GM19351 (cell line): ENCODE measurements around the gene DDHD1.

ENCODE experiments used
- ATAC-seq: cut with Tn5 transposase; IDR thresholded peaks from one replicate; pipeline ENCODE4 v1.9.1; 2021; ENCODE audit warnings: mild to moderate bottlenecking, moderate library complexity; ENCODE audit not compliant: unreplicated experiment

The DDHD1 gene

DNA sequence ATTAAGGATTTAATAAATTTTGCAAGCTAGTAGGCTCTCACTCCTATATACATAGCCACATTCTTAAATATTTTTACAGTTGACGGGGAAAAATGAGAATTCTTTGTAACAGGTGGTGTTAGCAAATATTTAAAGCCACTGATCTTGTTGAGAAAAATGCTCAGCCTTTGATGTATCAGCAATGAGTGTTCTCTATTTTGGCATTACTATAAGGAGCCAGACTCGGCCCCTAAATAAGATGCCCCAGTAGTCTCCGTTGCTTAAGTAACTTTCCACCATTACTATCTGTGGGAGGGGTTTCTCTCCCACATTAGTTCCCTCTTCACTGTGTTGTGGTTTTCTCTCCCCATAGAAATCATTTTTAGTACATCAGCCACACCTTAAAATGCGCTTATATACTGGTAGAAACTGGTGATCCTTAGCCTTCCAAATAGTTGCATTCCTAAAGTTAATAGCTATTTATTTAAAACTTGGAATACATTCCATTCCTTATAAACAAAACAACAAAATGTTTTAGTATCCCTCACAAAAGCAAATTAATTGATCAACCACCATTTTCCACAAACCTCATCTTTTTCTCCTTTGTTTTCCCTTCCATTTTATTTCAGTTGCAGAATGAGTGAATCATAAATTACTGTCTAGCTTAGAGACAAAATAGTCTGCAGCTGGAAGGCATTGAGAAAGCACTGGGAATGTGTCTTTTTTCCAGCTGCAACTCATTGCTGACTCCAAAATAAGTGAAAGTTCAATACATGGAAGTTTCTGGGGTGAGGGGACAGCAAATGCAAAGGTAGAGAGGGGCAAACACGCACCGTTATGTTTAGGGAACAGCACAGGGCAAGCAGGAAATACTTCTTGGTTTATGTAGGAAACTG, 117.5 kb downstream of the DDHD1 start:
- no peak for ATAC-seq

DNA sequence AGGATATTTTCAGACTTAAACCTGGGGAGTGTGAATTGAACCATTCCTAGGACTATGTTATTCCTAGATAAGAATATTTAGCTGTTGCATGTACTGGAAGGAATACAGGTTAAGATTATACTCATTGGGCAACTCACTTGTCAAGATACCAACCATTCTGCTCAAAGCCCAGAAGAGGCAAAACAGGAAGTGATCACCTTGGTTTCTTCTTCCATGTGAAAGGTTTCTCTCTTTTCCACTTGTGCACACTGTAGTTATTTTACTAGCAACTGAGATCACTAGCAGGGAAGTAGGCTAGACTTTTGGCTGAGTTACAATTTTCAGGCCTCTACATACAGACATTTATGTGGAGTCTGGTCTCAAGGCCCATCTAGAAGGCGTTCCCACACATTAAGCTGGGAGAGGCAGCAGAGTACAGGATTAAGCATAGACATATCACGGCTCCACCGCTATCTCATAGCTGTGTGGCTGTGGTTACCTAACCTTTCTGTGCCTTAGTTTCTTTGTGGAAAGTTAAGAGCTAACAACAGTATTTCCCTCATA, 118.4 kb downstream of the DDHD1 start:
- ATAC-seq: no peak

DNA sequence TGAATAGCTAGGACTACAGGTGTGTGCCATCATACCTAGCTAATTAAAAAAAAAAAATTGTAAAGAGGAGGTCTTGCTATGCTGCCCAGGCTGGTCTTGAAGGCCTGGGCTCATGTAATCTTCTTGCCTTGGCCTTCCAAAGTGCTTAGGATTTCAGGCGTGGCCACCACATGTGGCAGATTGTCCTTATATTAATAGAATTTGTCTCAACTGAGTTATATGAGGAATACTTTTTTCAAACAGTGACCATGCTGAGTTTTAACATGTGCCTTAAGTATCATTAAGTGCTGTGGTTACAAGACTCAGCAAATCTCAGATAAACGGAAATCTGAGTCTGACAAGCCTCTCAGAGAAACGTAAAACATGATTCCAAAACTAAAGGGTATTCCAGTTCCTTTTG, 119.1 kb downstream of the DDHD1 start:
- ATAC-seq: no peak

DNA sequence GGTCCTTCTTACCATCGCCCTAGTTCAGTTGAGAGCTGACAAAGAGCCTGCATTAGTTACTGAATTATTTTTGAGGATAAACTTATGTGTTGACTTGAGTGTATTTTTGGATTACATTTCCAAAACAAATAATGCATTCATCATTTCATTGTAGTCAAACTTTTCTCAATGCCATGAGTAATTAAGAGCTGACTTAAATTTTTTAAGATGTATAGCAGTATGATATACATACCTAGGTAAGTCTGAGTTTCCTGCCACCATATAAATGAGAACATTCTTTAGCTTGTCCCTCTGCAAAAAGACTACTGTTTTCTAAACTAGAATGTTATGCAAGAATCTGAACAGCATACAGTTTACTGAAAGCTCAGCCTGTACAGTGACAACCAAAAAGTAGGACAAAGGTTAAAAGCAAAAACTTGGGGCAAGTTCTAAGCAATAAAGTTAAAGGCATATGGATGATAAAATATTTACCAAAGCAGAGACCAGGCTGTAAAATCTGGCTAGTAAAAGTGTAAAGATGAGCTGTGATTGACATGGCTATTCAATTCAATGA, 120.2 kb downstream of the DDHD1 start:
- ATAC-seq: no peak

DNA sequence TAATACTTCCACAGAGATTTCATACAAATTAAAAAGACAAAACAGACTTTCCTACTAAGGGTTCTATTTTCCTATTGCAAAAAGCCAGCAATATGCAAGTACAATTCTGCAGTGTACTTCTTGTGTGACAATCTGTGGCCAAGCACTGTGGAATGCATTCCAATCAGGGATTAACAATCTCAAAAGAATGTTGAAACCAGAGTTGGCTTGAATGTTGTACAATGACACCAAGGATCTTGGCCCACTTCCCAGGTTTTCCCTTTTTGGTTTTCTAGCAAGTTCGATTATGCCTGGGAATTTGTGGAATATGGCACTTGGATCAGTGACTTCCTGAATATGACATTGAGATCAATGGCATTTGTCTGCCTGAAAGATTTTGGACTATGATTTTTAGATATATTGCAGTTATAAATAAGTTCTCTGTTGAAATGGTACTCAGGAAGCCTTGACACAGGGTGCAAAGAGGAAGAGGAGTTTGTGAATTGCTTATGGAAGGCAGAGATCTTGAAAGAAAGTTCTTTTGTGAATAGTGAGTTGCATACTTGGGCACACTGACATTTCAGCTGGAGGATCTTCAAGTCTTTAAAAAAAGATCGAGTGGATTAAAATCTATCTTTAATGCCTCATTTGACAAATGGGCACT, 120.8 kb downstream of the DDHD1 start:
- no peak for ATAC-seq

DNA sequence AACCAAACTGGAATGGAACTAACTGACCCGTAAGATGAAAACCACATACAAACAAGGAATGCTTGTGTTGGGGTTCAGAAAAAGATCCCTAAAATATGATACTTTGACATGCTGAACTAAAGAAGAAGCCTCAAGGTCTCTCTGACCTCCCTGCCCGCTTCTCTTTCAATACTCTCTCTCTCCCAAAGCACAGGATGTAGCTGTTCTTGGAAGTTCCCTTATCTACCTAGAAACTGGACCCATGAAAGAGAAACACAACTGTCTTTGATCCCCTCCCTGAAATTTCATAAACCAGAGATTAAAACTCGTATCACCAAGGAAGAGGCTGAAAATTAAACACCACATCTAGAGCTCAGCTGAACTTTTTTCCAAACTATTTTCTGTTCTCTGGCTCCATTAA, 125.6 kb downstream of the DDHD1 start:
- ATAC-seq: no peak

DNA sequence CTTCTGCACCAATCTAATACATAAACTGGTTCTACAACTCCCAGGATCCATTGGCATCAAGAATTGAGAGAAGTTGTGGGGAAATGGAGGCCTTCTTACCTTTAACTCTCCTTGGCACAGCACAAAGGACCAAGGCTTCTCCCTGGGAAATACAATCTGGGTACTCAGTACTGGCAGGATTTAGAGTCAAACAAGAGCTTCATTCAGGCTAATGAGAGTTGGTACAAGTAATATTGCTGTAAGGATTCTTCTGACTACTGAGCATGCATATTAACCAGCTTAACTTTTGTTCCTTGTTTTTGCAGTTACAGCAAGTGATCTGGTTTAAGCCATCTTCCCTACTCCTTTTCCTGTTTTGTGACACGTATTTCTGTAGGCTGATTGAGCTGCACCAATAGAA, 126.1 kb downstream of the DDHD1 start:
- ATAC-seq: no peak

DNA sequence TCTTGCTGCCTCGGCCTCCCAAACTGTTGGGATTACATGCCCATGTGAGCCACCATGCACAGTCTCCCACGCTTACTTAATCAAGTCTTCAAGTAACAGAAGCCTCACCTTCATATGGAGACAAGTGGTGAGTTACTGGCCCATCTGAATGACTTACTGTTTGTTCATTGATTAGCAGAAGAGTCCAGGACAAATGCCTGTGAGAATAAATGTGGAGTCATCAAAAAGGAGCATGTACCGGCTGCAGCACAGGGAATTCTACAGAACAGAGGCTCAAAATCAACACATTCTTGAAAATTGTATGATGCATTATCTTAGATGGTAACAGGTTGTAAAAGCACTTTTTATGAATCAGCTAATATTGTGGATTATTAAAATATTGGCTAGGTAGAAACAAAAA, 129.8 kb downstream of the DDHD1 start:
- ATAC-seq: no peak

DNA sequence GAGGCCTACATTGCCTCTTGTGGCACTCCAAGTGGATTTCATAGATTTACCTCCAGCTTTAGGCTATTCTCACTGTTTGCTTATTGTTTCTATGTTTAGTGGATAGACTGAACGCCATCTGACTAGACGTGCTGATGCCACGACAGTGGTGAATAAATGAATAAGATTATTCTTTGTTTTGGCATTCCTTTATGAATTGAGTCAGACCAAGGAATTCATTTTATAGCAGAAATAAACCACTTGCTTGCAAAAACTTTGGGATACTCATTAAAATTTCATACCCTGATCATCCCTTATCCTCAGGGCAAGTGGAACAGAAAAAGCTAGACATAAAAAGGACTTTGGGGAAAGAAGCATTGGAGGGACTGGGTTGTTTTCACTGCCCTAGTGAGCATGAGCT, 130.5 kb downstream of the DDHD1 start:
- ATAC-seq: no peak

DNA sequence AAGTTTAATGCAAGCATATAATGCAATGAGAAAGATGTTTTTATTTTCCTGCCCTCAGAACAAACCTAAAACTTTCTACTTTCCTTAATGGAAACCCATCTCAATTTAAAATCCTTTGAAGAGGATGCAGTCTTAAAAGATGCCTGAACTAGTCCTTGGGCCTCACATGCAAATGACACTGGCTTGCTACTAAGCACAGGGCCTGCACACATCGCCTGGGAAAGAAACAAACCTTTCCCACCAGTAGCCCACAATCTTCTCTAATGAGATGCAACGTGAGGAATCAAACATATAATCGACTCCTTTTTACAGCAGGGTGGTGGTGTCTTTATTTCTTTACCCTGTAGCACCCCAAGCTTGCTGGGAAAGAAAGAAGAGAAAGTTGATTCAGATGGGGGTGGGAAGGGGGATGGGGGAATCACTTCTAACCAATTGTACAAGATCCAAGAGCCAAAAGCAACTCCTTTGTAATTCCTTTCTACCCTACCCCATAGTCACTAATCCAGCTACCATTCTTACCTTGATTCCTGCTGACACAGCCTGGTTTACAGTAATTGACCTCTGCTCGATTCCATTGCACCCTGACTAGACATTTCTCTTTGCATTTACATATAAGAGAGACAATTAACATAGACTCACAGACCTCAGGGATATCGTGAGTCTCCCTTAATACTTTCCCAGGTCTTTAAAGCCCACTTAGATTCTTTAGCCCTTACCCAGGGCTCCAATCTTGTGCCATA, 132.8 kb downstream of the DDHD1 start:
- no peak for ATAC-seq

DNA sequence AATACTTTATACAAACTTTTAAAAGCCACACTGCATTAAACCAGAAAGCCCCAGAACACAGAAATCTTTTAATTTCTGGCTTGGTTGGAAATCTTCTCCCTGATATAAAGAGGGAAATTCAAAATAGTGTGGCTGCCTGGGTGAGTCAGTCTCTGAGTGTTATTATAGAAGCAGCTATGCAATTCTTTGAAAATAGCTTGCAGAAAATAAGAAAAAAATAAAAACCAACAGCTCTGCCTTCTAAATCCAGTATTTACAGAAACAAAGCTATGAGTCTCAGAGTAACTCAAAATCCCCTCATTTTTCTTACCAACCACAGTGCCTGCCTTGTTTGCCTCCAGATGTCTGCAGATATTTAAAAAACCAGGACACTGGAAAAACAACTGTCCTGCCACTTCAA, 133.7 kb downstream of the DDHD1 start:
- ATAC-seq: no peak

DNA sequence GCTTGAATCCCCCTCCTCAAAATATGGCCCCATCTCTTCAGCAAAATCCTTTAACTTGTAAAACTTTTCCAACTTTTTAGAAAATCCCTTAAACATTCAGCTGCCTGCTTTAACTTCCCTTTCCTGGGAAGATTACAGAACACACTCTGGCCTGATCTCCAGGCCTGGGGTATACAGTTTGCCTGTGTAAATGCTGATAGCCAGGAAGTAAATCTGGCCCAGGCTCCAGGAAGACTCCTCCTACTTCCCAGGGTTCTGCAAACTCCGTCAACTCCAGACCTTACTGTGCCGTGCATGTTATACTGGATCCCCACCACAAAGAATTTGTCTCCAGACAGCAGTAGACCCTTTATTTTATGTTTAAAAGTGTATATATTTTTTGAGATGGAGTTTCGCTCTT, 135.3 kb downstream of the DDHD1 start:
- no peak for ATAC-seq

DNA sequence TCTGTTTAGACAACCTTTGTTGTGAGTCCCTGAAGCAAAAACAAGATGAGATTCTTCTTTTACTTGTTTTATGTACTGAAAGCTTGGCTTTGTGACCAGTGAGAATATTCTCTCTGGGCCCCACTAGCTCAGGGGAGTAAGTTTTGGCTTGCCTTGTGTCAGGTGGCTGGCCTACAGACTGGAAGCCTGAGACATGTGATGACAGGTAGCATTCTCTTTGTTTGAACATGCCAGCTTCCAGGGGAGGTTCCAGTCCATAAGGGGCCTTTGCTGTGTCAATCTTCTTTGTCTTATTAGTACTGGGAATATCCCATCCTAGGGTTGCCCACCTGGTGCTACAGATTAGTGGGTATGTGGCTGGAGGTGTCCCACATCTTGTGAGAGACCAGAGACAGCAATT, 136.2 kb downstream of the DDHD1 start:
- no peak for ATAC-seq

DNA sequence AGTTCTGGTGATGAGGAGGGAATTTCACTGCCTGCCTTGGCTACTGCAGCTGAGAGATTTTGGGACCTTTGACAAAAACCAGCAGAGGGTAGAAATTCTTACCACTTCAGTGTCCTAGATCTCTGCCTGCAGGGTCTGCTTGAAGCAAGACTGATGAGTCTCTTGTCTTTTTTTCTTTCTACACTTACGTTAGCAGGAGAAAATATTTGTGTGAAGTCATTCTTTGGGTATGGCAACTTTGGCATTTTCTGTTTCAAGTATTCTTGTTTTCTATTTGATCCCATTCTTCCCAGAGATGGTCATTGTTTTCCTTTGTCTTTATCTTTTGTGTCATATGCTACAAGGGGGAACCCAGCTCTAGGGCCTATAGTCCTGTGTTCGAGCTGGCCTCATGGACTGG, 136.6 kb downstream of the DDHD1 start:
- ATAC-seq: no peak

DNA sequence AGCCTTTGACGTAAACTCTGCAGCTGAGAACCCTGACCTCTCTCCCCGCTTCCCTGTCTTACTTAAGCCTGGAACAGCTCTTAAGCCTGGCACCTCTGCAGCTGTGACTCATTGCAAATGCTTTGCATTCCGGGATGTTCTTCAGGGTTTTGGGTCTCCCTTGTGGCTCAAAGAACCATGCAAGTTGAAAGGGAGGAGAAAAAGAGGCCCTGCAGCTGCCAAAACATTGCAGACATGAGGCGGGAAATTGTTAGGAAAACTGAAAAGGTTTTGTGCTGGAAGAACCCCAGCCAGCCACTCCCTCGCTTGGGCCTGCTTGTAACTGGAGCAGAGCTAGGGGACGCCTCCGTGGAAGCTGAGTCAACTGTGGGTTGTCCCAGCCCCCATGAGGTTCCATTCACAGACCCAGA, 142.1 kb downstream of the DDHD1 start:
- no peak for ATAC-seq

DNA sequence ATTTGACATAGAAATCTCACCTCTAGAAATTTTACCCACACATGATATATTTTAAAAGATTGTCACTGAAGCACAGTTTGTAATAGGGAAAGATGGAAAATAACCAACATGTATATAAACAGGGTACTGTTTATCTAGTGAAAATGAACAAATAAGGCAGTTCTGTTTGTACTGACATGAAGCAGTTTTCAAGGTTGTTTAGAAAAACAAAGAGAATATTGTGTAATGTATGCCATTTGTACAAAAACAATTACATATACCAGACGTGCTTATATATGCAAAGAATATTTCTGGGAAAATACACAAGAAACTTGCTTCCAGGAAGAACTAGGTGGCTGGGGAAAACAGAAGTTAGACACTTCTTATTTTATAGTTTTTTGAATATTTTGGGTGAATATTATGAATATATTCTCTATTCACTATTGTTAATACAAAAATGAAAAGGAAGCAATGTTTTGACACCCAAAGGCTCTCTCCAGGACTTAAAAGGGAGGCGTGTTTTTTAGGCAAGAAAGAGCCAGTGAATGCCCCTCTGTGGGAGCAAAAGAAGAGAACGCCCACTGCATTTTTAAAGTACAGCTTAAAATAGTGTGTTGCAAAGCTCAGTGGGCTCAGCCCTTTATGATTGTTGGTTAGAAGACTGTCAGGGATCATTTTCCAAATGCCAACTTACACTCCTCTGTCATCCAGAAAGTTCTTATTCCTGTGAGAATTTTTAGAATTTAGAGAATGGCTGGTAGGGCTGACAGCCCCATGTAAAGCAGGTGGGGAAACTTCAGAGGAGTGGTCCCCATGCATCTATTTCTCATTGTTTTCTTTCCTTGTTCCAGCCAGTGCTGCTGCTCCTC, 142.7 kb downstream of the DDHD1 start:
- ATAC-seq: no peak

DNA sequence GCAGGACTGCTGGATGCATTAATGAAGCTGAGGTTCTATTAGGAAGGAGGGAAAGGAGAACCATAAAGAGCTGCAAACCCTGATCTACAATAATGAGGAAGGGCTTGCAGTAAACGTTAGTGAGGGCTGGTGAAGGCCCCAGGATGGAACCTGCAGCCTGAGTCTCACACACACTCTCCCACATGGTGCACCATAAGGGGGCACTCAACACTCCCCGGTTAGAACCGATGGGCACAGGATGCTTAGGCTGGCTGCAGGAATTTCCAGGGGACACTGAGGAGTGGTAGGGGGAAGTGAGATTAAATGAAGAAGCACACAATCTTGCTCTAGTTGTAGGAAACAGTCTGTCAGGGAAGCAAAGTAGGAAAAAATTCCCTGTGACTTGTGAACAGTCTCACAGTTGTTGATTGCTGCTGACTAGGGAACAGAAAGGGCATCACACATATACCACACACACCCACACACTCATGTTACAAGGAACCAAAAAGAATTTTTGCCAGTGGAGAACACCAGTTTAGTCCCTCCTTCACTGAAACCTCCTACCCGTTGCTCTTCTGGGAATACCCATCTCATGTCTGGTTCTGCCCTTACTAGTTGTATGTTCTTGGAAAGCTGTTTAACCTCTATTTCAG, 146.1 kb downstream of the DDHD1 start:
- ATAC-seq: no peak

DNA sequence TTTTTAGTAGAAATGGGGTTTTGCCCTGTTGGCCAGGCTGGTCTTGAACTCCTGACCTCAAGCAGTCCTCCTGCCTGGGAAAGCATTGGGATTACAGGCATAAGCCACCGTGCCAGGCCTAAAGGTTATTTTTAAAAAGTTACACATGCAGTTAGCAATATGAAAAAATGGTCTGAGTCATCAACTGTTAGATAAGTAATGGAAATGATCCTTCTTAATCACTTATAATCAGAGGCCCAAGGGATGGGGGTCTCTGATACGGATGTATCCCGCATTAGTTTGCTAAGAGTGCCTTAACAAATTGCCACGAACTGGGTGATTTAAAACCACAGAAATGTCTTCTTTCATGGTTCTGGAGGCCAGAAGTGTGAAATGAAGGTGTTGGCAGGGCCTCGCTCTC, 148.1 kb downstream of the DDHD1 start:
- ATAC-seq: no peak

DNA sequence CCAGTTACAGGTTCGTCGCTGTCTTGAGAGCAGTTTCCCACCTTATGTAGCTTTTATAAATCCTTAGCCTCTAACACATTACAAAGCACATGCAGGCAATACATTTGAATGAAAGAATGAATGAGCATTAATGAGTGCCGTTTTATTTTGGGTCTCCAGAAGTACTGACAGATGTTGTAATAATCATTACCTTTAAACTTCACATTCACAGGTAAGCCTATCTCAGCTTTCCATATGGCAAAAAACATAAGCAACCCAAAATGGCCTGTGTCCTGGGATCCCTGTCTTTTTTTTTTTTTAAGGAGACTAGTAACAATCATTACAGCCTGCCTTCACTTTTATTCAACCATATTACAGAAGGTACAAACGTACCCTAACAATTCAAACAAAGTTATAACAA, 149.3 kb downstream of the DDHD1 start:
- no peak for ATAC-seq

DNA sequence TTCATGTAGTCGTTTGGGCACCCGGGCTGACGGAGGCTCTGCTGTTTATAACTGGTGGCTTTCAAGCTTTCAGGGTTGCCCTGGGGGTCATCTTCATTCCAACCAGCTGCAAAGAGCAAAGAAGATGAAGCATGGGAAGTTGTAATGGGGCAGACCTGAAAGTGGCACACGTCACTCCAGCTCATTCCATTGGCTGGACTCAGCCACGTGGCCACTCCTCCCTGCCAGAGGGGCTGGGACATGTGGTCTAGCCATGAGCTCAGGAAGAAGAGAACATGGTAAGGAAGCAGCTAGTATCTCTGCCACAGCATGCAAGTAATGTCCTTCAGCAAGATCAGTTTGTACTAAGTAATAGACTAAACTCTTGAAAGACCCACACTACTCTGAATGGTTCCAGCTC, 150.5 kb downstream of the DDHD1 start:
- no peak for ATAC-seq
